ENCODE measurements around the gene PDGFRB.

The PDGFRB gene

DNA sequence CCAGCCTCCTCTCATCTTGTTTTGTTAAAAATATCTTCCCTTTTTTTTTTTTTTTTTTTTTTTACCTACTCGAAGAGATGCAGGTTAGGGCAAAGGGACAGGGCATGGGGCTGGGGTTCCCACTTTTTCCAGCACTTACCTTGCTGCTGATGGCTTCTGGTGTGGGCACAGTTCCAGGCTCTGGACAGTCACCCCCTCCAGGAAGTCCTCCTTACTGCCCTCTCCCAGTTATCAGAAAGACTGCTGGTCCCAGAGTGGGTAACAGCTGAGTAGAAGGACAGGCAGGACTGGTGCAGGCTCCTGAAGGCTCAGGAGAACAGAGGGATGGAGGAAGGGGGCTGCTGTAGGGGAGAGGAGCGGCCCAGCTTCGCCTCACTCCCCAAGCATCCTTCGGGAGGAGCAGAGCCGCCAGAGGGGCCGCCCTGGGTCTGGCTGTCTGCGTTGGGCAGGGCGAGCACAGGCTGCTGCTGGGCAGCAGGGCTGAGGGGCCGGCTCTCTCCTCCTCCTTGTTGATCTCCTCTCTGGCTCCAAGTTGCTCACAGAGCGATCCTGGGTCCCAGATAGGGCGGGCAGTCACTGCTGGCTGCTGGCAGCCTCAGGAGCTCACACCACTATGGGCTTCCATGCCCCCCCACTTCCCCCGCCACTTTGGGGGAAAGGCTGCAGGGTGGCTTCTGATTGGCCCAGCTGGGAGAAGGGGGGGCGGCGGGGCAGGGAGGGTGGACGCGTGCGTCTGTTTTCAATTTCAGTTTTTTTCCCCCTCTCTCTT, at the start of gene PDGFRB:
TSS of gene PDGFRB (minus strand) at position 588 of the 769 bp plus-strand sequence. CDS start 18,798 bp downstream, outside the sequence.
- DNase-seq = no peak

DNA sequence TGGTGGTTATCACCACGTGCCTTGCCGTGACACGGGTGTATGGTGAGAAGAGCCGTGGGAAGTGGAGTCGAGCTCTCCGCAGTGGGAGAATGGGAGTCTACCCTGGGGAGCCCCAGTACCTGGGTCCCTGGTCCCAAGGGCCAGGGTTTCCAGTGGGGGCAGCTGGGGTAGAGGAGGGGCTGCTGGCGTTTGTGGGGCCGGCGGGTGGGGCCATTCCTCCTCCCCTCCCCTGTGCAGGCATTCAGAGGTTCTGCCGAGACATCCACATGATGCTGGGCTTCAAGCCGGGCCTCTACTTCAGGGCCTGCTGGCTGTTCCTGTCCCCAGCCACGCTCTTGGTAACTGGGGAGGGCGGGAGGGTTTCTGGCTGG, 48.9 kb upstream of the PDGFRB start:
- no peak for DNase-seq

DNA sequence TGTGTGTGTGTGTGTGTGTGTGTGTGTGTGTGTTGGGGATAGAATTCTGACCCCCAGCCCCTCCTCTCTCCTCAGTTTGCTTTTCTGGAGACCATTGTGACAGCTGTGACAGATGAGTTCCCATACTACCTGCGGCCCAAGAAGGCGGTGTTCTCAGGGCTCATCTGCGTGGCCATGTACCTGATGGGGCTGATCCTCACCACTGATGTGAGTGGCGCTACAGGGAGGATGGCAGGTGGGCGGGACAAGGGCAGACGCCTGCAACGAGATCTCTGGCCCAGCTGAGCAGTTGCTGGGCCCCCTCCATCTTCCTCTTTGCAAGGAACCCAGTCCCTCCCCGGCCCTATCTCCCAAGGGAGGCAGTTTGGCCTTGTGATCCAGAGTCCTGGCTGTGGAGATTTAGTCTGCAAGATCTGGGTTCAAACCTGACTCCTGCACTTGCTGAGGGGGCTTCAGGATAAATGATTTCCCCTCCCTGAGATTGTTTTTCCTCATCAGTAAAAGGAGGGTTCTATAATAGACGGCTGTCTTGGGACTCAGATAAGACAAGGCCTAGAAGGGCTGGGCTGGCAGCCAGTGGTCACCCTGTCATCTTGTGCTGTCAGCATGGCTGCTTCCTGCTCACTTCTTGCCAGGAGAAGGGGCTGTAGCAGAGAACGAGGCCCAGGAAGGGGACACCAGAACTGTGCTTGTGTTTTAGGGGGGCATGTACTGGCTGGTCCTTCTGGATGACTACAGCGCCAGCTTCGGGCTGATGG, 48.4 kb upstream of the PDGFRB start:
- DNase-seq = no peak

DNA sequence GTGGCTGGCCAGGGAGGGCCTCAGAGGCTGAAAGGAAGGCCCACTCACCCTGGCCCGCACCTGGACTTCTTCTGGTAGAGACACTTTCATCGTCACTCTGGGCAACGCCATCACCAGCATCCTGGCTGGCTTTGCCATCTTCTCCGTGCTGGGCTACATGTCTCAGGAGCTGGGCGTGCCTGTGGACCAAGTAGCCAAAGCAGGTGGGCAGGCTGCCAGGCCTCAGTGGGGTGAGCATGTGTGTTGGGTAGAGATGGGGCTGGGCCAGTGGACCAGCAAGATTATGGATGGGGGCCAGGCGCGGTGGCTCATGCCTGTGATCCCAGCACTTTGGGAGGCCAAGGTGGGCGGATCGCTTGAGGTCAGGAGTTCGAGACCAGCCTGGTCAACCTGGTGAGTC, 46.9 kb upstream of the PDGFRB start:
- no peak for DNase-seq

DNA sequence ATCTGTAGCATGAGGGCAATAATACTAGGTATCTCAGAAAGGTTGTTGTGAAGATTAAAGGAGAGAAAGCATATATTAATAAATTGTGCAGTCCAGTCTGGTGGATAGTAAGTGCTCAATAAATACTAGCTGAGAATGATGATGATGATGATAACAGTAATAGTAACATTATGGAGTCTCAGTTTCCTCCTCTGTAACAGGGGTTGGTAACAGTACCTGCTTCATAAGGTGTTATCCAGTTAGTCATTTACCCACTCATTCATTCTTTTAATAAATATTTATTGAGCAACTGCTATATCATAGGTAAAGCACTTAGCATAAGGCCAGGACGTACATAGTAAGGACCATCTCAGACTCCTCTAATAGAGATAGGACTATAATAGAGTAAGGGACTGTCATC, 41.8 kb upstream of the PDGFRB start:
- no peak for DNase-seq

DNA sequence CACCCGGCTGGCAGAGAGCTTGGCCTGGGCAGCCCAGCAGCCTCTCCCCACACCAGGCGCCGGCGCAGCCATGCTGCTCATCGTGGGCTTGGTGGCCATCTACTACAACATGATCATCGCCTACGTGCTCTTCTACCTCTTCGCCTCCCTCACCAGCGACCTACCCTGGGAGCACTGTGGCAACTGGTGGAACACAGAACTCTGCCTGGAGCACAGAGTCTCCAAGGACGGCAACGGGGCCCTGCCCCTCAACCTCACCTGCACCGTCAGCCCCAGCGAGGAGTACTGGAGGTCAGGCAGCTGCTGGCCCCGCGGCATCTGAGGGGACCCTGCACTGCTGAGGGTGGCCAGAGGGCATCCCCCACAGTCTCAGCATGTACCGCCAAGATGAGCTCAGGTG, 41.3 kb upstream of the PDGFRB start:
- DNase-seq = no peak

DNA sequence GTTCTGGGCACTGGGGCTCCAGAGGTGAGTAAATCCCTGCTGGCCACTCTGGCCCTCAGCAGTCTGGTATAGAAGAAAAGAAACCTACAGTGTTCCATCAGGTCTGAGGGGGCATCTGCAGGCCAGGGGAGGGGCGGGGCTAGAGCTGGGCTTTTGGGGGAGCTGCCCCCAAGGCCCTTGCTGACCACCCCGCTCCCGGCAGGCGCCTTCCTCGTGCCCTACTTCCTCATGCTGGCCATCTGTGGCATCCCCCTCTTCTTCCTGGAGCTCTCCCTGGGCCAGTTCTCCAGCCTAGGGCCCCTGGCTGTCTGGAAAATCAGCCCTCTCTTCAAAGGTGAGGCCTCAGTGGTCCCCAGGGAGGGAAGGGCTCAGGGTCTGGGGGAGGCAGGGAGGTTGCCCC, 40.9 kb upstream of the PDGFRB start:
- no peak for DNase-seq

DNA sequence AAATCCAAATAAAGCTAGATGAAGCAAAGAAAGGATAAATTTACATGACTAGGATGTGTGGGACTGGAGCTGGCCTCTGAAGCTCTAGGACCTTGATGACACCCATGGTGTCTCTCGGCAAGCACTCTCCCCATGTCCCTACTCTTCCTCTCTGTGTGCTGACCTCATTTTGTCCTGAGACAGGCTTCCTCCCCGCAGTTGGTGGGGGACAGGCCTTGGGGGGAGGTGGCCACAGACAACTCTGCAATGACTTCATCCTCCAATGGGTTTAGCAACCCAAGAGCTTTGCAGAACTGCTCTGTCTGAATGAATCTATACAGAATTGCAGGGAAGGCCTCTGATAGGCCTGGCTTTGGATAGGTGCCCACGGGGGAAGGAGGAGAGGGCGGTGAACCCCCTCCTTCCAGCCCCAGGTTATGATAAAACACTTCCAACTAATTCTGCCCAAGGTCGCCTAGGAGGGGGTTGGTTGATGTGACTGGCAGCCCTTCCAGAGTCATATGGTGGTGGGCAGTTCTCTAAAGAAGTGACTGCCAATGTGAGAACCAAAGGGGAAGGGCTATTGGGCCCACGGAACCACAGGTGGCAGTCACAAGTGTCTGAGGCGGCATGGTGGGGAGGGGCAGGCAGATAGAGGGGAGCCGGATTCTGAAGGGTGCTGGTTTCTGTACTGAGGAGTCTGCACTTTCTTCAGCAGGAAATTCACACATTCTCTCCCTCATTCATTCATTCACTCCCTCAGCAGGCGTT, 40.3 kb upstream of the PDGFRB start:
- no peak for DNase-seq

DNA sequence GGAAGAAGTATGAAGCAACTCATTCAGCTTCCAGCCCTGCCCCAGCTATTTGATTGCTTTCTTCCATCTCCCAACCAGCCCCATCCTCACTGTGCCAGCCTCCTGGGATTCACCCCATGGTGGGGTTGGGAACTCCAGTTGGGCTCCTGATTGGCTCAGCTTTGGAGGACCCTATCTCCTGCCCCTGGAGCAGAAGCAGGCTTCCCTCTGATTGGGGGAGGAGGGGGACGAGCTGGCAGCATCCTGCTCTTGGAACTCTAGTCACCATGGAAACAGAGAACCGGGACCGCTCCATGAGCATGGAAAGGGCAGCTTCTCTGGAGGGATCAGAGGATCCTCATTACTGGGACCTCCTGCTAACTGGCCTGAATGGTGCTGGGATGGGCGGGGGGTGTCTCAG, 36.8 kb upstream of the PDGFRB start:
- DNase-seq = no peak

DNA sequence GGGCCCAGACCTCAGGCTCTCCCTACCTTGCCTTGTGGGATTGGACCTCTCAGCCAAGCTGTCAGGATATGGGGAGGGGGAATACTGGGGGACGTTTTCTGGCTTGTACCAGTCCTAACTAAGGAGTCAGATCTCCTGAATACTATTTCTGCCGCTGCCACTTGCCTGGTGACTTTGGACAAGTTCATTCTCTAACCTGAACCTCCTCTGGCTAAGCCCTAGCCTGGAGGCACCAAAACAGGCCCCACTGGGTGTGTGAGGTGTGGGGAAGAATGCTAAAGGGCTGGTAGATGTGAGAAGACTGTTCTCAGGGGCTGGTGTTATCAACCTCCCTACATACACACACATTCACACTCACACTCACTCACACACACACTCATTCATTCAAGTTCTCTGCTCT, 35.3 kb upstream of the PDGFRB start:
- DNase-seq = no peak

DNA sequence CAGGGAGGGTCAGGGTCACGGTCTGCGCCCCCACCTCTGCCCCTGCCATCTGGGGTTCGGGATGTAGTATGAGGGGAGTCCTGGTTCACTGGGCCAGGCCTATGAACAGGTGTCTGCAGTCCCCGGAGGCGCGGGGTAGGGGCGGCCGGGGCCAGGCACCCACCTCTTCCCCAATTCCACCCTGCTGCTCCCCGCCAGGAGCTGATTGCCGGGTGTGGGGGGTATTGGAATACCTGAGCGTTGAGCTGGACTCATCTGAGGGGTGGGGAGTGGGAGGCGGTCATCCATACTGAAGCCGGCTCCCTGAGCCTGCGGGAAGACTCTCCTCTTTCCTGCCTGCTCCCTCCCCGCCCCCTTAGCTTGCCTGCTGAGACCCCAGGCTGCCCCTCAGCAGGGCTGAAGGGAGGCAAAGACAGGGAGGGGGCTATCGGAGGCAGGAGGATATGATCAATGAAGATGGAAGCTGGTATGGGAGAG, 34.9 kb upstream of the PDGFRB start:
- DNase-seq = no peak

DNA sequence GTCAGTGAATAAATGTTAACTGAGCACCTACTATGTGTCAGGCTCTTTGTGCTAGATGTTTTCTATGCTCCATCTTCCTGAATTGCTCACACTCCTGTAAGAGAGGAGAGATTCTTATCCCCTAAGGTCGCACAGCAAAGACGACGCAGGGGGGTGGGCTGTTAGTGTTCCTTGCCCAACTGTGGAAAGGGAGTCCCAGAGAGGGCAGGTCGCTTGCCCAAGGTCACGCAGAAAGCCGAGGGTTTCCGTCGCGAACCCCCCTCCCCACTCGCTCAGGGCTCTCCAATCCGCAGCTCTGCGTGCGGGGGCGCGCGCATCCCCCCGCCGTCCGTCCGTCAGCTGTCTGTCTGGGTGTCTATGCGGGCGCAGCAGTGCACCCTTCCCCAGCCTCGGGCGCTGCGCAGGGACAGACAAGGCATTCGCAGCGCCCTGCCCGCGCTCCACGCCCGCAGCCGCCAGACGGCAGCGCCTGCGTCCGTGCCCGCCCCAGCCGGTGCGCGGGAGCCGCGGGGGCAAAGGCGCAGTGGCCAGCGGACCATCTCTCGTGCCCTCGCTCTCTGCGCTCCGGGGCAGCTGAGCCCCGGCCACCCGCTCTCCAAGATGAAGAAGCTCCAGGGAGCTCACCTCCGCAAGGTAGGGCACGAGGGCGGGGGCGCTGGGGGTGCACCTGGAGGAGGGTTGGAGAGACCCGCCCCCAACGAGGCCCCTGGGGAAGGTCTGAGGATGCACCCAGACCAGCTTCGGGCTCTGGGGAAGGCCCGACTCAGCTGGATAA, 34.3 kb upstream of the PDGFRB start, which contains the start of gene SLC6A7:
TSS of gene SLC6A7 (plus strand) at position 335 of the 775 bp plus-strand sequence. CDS start at position 601, 266 bp downstream.
- DNase-seq = no peak

DNA sequence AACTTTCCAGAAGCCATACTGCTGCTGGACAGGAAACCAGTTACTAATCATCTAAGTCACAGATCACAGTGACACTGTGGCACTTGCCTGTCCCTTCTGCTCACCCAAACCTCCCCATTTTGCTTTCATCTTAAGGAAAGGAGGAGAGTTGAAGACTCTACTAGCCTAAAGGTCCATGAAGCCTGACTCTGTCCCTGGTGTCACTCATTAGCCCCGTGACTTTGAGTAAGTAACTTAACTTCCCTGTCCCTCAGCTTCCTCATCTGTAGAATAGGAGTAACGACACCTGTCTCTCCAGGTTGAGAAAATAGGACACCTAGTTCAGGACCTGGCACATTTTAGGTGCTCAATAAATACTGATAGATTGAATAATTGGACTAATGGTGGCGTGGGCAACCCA, 33.7 kb upstream of the PDGFRB start:
- DNase-seq = no peak

DNA sequence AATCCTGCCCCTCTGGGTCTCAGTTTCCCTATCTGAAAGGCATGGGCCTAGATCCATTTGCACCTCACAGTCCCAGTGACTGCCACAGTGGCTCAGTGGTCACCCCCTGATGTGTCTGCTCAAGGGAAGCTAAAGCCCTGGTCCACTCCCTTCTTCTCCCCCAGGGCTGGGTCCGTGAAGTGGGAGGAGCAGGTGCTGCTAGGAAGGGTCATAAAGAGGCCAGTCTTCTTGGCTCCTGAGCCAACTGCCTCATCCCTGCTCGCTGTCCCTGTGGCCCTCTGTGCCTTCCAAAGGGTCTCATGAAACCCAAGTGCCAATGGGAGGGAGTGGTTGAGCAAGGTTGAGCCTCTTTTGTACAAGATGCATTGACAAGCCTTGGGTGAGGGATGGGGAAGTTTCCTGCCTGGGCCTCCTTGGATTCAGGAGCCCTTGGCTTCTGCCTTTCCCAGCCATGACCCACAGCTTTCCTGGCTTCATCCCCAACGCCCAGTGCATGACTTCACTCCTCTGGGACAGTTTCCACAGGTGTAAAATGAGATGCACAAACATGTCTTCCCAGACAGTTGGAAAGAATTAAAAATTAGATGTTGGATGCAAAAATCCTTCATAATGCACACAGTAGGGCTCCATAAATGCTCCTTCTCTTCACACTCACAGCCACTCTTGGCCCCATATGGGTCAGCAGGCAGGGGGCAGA, 32.6 kb upstream of the PDGFRB start:
- no peak for DNase-seq

DNA sequence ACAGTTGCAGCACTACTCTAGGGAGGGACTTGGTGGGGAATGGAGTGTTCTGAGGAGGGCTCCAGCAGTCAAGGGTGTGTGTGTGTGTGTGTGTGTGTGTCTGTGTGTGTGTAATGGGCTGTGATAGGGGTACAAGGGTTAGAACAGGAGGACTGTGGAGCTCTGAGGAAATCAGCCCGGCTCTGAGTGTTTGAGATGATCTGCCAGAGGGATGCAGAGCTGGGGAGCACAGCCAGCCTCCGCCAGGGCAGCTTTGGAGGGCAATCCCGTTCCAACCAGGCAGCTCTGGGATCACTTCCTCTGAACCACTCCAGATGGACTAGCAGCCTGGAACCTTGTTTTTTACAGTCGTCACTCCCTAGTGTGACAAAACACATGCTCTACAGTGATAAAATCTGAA, 31.3 kb upstream of the PDGFRB start:
- DNase-seq = no peak

DNA sequence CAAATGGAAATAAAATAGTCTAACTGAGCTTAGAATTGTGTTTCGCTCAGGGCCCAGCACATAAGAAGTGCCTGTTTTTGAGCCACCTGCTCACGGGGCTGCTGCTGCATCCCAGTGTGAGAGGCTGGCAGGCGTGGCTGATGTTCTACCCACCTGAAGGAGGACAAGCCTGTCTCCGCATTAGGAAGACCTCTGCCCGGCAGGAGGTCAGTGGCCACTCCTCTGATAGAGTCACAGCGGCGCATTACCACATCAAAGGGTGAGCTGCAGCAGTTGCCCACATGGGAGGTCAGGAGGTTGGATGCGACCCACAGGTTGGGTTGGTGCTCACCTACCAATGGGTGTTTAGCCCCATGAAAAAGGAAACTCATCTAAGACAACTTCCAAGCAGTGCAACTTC, 30.5 kb upstream of the PDGFRB start:
- no peak for DNase-seq

DNA sequence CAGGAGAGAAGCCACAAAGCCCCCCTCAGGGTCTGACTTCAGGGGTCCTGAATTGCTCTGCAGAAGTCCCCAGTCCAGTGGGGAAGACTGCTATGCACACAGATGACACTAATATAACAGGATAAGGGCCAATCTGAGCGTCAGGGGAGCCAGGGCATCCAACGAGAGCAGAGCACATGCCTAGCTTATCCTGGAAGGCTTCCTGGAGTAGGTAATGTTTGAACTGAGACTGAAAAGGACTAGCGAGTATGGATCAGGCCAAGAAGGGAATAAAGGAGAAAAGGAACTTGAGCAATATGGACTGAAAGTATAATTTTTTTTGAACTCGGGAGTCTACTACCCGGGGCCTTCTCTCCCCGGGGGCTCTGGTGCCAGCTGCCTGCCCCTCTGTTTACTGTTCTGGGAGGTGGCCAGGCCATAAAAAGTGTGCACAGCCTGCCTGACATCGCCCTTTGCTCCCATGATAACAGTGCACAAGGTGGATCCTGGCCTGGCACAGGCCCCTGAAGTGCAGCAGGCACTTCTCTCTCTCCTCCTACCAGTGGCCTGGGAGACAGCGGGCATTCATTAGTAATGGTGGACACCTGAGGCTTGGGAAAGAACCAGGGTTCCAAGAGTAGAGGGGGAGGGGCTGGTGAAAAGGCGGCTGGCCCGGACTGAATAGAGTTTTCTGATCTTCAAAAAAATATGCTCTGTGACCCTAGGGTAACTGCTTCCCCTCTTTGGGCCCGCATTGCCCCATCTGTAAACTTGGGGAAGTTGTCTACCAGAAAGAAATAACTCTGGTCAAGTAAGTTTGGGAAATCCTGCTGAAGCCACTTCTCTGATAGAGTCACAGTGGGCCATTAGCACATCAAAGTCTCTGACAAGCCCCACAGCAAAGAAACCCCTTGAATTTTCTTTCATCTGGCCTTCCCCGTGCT, 29.6 kb upstream of the PDGFRB start:
- no peak for DNase-seq

DNA sequence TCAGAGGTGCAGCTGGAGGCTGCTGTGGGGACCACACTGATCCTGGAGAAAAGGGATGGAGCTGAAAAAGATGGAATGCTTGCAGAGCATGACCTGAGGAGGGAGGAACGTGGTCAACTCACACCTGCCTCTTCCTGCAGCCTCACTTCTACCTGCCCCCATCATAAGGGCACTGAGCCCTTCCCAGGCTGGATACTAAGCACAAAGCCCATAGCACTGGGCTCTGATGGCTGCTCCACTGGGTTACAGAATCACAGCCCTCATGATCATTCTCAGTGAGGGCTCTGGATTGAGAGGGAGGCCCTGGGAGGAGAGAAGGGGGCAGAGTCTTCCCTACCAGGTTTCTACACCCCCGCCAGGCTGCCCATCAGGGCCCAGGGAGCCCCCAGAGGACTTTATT, 28.4 kb upstream of the PDGFRB start:
- DNase-seq = no peak

DNA sequence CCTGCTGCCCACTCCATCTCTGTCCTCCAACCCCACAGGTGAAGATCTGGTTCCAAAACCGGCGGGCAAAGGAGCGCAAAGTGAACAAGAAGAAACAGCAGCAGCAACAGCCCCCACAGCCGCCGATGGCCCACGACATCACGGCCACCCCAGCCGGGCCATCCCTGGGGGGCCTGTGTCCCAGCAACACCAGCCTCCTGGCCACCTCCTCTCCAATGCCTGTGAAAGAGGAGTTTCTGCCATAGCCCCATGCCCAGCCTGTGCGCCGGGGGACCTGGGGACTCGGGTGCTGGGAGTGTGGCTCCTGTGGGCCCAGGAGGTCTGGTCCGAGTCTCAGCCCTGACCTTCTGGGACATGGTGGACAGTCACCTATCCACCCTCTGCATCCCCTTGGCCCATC, 27.8 kb upstream of the PDGFRB start:
- DNase-seq = no peak

DNA sequence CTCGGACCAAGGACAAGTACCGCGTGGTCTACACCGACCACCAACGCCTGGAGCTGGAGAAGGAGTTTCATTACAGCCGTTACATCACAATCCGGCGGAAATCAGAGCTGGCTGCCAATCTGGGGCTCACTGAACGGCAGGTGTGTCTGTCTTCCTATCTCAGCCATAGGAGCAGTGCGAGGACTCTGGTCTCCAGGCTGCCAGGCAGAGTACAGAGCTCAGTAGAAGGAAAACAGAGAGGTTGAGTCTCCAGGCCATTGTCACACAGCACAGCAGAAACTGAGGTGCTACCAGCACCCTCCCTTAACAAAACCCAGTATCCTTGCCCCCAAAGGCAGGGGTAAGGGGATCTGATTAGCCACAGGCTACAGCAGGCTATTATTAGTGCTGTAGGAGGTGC, 27.1 kb upstream of the PDGFRB start:
- DNase-seq = no peak

All from NCI-H2029 treated with DMSO at 0.1 percent for 48 hours (cell line).